Mesenchymal stem cell (in vitro differentiated cells and primary cell): ENCODE data around the gene HIVEP3.

Experiments used
- DNase-seq: peaks from one replicate; pipeline ENCODE4 v3.0.0-alpha.2; 2013
- H2AFZ ChIP-seq: one replicate; pipeline ENCODE4 v1.6.1; 2013; ENCODE audit warnings: low read depth, mild to moderate bottlenecking, control low read depth, inconsistent platforms, low read length, moderate library complexity
- H2AK5ac ChIP-seq: 2 replicates; pipeline ENCODE4 v1.6.1; 2013; ENCODE audit warnings: low read length, moderate library complexity, mild to moderate bottlenecking, inconsistent platforms; ENCODE audit not compliant: severe bottlenecking
- H2BK120ac ChIP-seq: one replicate; pipeline ENCODE4 v1.6.1; 2013; ENCODE audit warnings: low read depth, mild to moderate bottlenecking, inconsistent platforms, low read length, moderate library complexity
- H2BK12ac ChIP-seq, 2 experiments: one replicate each; pipeline ENCODE4 v1.6.1; 2013; ENCODE audit warnings: inconsistent platforms in 2 of 2, low read length in 2 of 2, mild to moderate bottlenecking in 2 of 2, moderate library complexity in 2 of 2, control low read depth in 1 of 2
- H2BK15ac ChIP-seq: one replicate; pipeline ENCODE4 v1.6.1; 2013; ENCODE audit warnings: mild to moderate bottlenecking, low read depth, inconsistent platforms; ENCODE audit not compliant: poor library complexity, severe bottlenecking
- H2BK5ac ChIP-seq: 2 replicates; pipeline ENCODE4 v1.6.1; 2013; ENCODE audit warnings: low read depth, mild to moderate bottlenecking, low read length, control low read depth, inconsistent platforms; ENCODE audit not compliant: poor library complexity, severe bottlenecking
- H3K14ac ChIP-seq, 2 experiments: one replicate each; pipeline ENCODE4 v1.6.1; 2013; ENCODE audit warnings: inconsistent platforms in 2 of 2, low read length in 2 of 2, control low read depth in 1 of 2, mild to moderate bottlenecking in 1 of 2, moderate library complexity in 1 of 2
- H3K18ac ChIP-seq, 2 experiments: one replicate each; pipeline ENCODE4 v1.6.1; 2013; ENCODE audit warnings: inconsistent platforms in 2 of 2, low read length in 2 of 2, control low read depth in 1 of 2, low read depth in 1 of 2, mild to moderate bottlenecking in 1 of 2
- H3K23ac ChIP-seq, 2 experiments: one replicate each; pipeline ENCODE4 v1.6.1; 2013; ENCODE audit warnings: inconsistent platforms in 2 of 2, low read length in 2 of 2, mild to moderate bottlenecking in 2 of 2, moderate library complexity in 2 of 2, control low read depth in 1 of 2
- H3K27ac ChIP-seq: 2 replicates; pipeline ENCODE4 v1.5.1; 2013; ENCODE audit warnings: mild to moderate bottlenecking, moderate library complexity, low read length, control low read depth, inconsistent platforms; ENCODE audit not compliant: poor library complexity, severe bottlenecking
- H3K27me3 ChIP-seq, 2 experiments: 2 replicates each; pipeline versions ENCODE4 v1.6.1 to v1.7.0; 2013; ENCODE audit warnings: low read length in 2 of 2, mild to moderate bottlenecking in 2 of 2, moderate library complexity in 2 of 2, control low read depth in 1 of 2, inconsistent platforms in 1 of 2; ENCODE audit not compliant: control insufficient read depth in 1 of 2, insufficient read depth in 1 of 2
- H3K36me3 ChIP-seq, 2 experiments: 2 replicates each; pipeline versions ENCODE4 v1.6.1 to v1.7.0; 2013; ENCODE audit warnings: low read length in 2 of 2, control low read depth in 1 of 2, inconsistent platforms in 1 of 2, low read depth in 1 of 2, mild to moderate bottlenecking in 1 of 2; ENCODE audit not compliant: insufficient read depth in 2 of 2, control insufficient read depth in 1 of 2
- H3K4ac ChIP-seq, 2 experiments: one replicate each; pipeline ENCODE4 v1.6.1; 2013; ENCODE audit warnings: inconsistent platforms in 2 of 2, low read length in 2 of 2, mild to moderate bottlenecking in 2 of 2, moderate library complexity in 2 of 2, control low read depth in 1 of 2, low read depth in 1 of 2
- H3K4me1 ChIP-seq: 2 replicates; pipeline ENCODE4 v1.6.1; 2013; ENCODE audit warnings: low read depth, low read length, control low read depth; ENCODE audit not compliant: control insufficient read depth, insufficient read depth
- H3K4me2 ChIP-seq: 2 replicates; pipeline ENCODE4 v1.6.1; 2013; ENCODE audit warnings: low read length, mild to moderate bottlenecking, inconsistent platforms; ENCODE audit not compliant: poor library complexity, severe bottlenecking
- H3K4me3 ChIP-seq, 2 experiments: 2 replicates each; pipeline versions ENCODE4 v1.5.1 to v1.7.0; 2013; ENCODE audit warnings: low read length in 2 of 2, mild to moderate bottlenecking in 2 of 2, control low read depth in 1 of 2, low read depth in 1 of 2; ENCODE audit not compliant: insufficient read depth in 1 of 2
- H3K79me1 ChIP-seq: replicated peaks from 2 replicates; pipeline ENCODE4 v1.6.1; 2013; ENCODE audit warnings: mild to moderate bottlenecking, control low read depth, low read length, inconsistent platforms; ENCODE audit not compliant: poor library complexity, severe bottlenecking
- H3K9ac ChIP-seq: 2 replicates; pipeline ENCODE4 v1.7.0; 2013; ENCODE audit warnings: mild to moderate bottlenecking, low read length, moderate library complexity
- H3K9me3 ChIP-seq: 2 replicates; pipeline ENCODE4 v1.7.0; 2013; ENCODE audit warnings: mild to moderate bottlenecking, low read length; ENCODE audit not compliant: control insufficient read depth
- H4K8ac ChIP-seq: one replicate; pipeline ENCODE4 v1.6.1; 2013; ENCODE audit warnings: inconsistent platforms, mild to moderate bottlenecking, low read length, moderate library complexity
- H4K91ac ChIP-seq: one replicate; pipeline ENCODE4 v1.6.1; 2013; ENCODE audit warnings: mild to moderate bottlenecking, low read length, inconsistent platforms
- WGBS: methylation state at CpG from one replicate; pipeline ENCODE4 v1.1.7; 2013; ENCODE audit warnings: mixed read lengths; 5-methylcytosine and 5-hydroxymethylcytosine counted together

Gene HIVEP3

GRCh38 chr1:41888756-41889155 is 30.0 kb downstream of the HIVEP3 start:
- no peak overlapping the region for H2BK120ac ChIP-seq

GRCh38 chr1:41887365-41887764 is 31.4 kb downstream of the HIVEP3 start:
- WGBS = 83% methylated on average over 1 of the region's 1 CpG
- Histone ChIP-seq H2AFZ (no peak overlapping the region), H4K91ac (peak overlapping the region; percentile 34), H3K14ac (no peak overlapping the region), H3K23ac (no peak overlapping the region), H4K8ac (no peak overlapping the region), H2AK5ac (no peak overlapping the region), H2BK5ac (no peak overlapping the region), H3K9ac (no peak overlapping the region), H3K36me3 (no peaks in the 10 kb centered on the region), H3K27me3 (no peaks in the 10 kb centered on the region), H3K4me1 (peaks cover 20% of the 10 kb centered on the region), H2BK12ac (peak overlapping the region in 1 of 2 experiments; percentile 15), H2BK120ac (no peak overlapping the region), H2BK15ac (no peak overlapping the region), H3K18ac (no peak overlapping the region), H3K4ac (no peak overlapping the region), H3K4me2 (no peak overlapping the region), H3K79me1 (peaks cover 44% of the 10 kb centered on the region), H3K4me3 (no peak overlapping the region), H3K9me3 (no peaks in the 10 kb centered on the region), H3K27ac (no peak overlapping the region)
- DNase-seq = no peak

More at GRCh38 chr1:41888756-41889155, 30.0 kb downstream of the HIVEP3 start:
- Histone ChIP-seq H3K4ac (no peak overlapping the region), H2BK12ac (peak overlapping the region; percentile 1 to 59), H2AFZ (no peak overlapping the region), H3K27ac (no peak overlapping the region), H3K23ac (peak overlapping the region in 1 of 2 experiments; percentile 35), H3K79me1 (peaks cover 48% of the 10 kb centered on the region), H3K4me1 (peaks cover 20% of the 10 kb centered on the region), H3K27me3 (no peaks in the 10 kb centered on the region), H4K8ac (no peak overlapping the region), H2BK15ac (no peak overlapping the region), H3K9ac (no peak overlapping the region), H3K4me2 (no peak overlapping the region), H4K91ac (peak overlapping the region; percentile 43), H2AK5ac (peak overlapping the region; percentile 66), H3K4me3 (no peak overlapping the region), H3K14ac (peak overlapping the region in 1 of 2 experiments; percentile 68), H3K18ac (peak overlapping the region in 1 of 2 experiments; percentile 61), H2BK5ac (no peak overlapping the region), H3K9me3 (no peaks in the 10 kb centered on the region), H3K36me3 (no peaks in the 10 kb centered on the region)
- no peak for DNase-seq
- WGBS = 95% methylated on average over 4 of the region's 4 CpGs

DNA sequence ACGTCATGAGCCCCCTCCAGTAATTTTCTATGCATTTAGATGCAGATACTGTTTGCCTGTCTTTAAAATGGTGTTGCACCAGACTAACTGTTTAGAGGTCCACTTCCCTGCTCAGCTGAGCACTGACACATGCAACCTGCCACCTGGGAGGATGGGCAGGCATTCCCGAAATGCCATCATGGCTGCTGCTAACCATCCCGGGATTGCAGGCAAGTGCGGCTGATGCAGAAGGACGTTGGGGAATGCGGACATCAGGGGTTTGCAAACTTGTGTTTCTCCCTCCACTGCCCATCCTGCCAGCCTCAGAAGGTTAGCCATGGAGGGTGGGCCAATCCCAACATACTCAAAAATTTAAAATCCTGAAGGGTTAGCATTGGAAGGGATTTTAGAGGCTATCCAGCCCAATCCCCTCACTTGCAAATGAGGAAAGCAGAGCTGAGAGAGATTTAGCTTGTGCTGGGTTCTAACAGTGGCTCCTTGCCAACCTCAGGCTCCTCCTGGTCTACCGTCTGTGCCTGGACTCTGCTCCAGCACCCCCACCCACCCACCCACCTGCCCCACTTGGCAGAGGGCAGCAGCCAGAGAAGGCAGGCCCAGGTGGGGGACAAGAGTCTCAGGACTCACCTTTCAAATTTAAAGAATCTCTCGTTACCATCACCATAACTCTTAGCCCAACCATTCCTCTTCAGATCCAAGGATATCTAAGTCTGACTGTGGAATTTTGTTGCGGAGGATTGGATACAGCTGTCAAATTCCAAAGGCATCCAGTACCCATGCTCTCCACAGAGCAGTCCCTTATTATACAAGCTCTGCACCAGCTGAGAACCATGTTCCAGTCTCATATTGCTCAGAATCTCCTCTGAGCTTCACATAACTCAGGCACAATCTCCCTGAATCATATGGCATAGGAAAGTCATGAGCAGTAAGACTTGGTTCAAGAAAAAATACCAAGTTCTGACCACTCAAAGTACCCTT is 34.2 kb downstream of the HIVEP3 start:
- no peaks in the 10 kb centered on the region for H3K9me3 ChIP-seq
- no peak overlapping the region for H3K4me2 ChIP-seq
- peaks cover 40% of the 10 kb centered on the region for H3K79me1 ChIP-seq
- H3K27ac ChIP-seq = no peak overlapping the region
- 91% methylated on average over 8 of the region's 9 CpGs for WGBS
- no peak overlapping the region for H2AK5ac ChIP-seq
- DNase-seq = no peak
- H3K18ac ChIP-seq = no peak overlapping the region
- no peak overlapping the region for H2BK5ac ChIP-seq
- no peak overlapping the region for H3K9ac ChIP-seq
- no peaks in the 10 kb centered on the region for H3K36me3 ChIP-seq
- no peak overlapping the region for H3K4me3 ChIP-seq
- H3K4ac ChIP-seq = peak overlapping the region in 1 of 2 experiments; percentile 30
- no peak overlapping the region for H2AFZ ChIP-seq
- no peak overlapping the region for H2BK15ac ChIP-seq
- no peak overlapping the region for H4K91ac ChIP-seq
- H3K23ac ChIP-seq = no peak overlapping the region
- no peak overlapping the region for H2BK12ac ChIP-seq
- no peak overlapping the region for H3K14ac ChIP-seq
- H3K27me3 ChIP-seq = no peaks in the 10 kb centered on the region
- H2BK120ac ChIP-seq = no peak overlapping the region
- H4K8ac ChIP-seq = no peak overlapping the region
- H3K4me1 ChIP-seq = peaks cover 17% of the 10 kb centered on the region

GRCh38 chr1:41883507-41883906 is 35.2 kb downstream of the HIVEP3 start:
- H3K4me1 ChIP-seq = peaks cover 13% of the 10 kb centered on the region

More at GRCh38 chr1:41883507-41883906, 35.2 kb downstream of the HIVEP3 start:
- no peak overlapping the region for H2BK120ac ChIP-seq
- peaks cover 40% of the 10 kb centered on the region for H3K79me1 ChIP-seq
- H3K4ac ChIP-seq = no peak overlapping the region
- H3K27ac ChIP-seq = no peak overlapping the region
- H3K4me2 ChIP-seq = no peak overlapping the region
- H4K91ac ChIP-seq = peak overlapping the region; percentile 29
- peak overlapping the region in 1 of 2 experiments; percentile 5 for H3K18ac ChIP-seq
- no peak overlapping the region for H2BK15ac ChIP-seq
- no peak overlapping the region for H3K4me3 ChIP-seq
- H2AK5ac ChIP-seq = no peak overlapping the region
- H3K27me3 ChIP-seq = no peaks in the 10 kb centered on the region
- H2BK12ac ChIP-seq = no peak overlapping the region
- no peak overlapping the region for H3K14ac ChIP-seq
- no peak overlapping the region for H2BK5ac ChIP-seq
- H3K9ac ChIP-seq = no peak overlapping the region
- no peak overlapping the region for H4K8ac ChIP-seq
- H3K9me3 ChIP-seq = no peaks in the 10 kb centered on the region
- no peaks in the 10 kb centered on the region for H3K36me3 ChIP-seq
- 88% methylated on average over 2 of the region's 3 CpGs for WGBS
- H3K23ac ChIP-seq = no peak overlapping the region
- DNase-seq = no peak
- H2AFZ ChIP-seq = no peak overlapping the region
